Measurements from ENCODE around the gene ARMC12. TPM values are rescaled to one million over a fixed set of nuclear protein-coding genes. Genes with fewer than 3 reads are reported as not detected.

The ARMC12 gene
- total RNA-seq, 1 experiment from 2014 or later = 2.3 TPM

- TF ChIP-seq CTCF (IDR thresholded peaks at IDR 0.05; ENCODE audit: unreplicated experiment) = no peak
- no TSS peak for BruUV-seq (replicated peaks)
- Mint-ChIP-seq H3K27me3 (ENCODE audit: insufficient read depth, unreplicated experiment) (no peaks in the 10 kb centered on the region), H3K9me3 (ENCODE audit: unreplicated experiment) (no peaks in the 10 kb centered on the region), H3K4me1 (ENCODE audit: insufficient read depth, unreplicated experiment) (peaks cover 13% of the 10 kb centered on the region), H3K36me3 (ENCODE audit: insufficient read depth, unreplicated experiment) (peaks cover 6% of the 10 kb centered on the region), H3K4me3 (ENCODE audit: unreplicated experiment) (no peak overlapping the region), H3K27ac (ENCODE audit: low read depth, unreplicated experiment) (no peak overlapping the region)
- no peak for DNase-seq (ENCODE audit: unreplicated experiment)
- intact Hi-C loops (cut with micrococcal nuclease) = no loop called here
- ChIA-PET CTCF (no interaction called here), POLR2A (interaction anchor here (0.7 to 5.7 kb wide), 3 partner anchors 12 to 41 kb away, joined by 3 to 68 read pairs (median 20); no protein-coding TSS in a partner anchor)
These were observed 23.6 kb upstream of the ARMC12 start for GRCh38 chr6:35713006-35713767.

DNA sequence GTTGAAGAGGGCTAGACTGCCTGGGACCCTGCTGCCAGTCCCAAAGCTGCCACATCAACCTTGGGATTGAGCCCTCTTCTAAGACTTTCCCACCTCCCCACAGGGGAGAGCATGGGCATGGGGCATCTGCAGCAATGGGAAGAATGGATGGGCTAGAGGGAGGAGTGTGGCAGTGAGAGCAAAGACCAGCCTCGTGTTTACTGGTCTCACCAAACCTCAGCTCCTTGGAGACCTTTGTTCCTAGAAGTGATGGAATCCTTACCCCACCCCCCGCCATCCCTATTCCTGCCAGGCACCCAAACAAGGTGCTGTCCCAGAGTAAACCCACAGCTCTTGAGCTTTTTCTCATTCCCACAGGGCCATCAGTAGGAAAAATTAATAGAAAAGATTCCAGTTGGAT lies 20.0 kb upstream of the ARMC12 start:
- no peak overlapping the region for H3K4me3 Mint-ChIP-seq (ENCODE audit: unreplicated experiment)
- peaks cover 11% of the 10 kb centered on the region for H3K4me1 Mint-ChIP-seq (ENCODE audit: insufficient read depth, unreplicated experiment)
- intact Hi-C loops (cut with micrococcal nuclease) = no loop called here
- no peak for TF ChIP-seq CTCF (IDR thresholded peaks at IDR 0.05; ENCODE audit: unreplicated experiment)
- CTCF ChIA-PET = interaction anchor here (0.6 to 0.7 kb wide), 2 partner anchors 9 to 24 kb away, joined by 3 to 4 read pairs; no protein-coding TSS in a partner anchor
- no peak for DNase-seq (ENCODE audit: unreplicated experiment)
- no peak overlapping the region for H3K27ac Mint-ChIP-seq (ENCODE audit: low read depth, unreplicated experiment)
- no peaks in the 10 kb centered on the region for H3K27me3 Mint-ChIP-seq (ENCODE audit: insufficient read depth, unreplicated experiment)
- BruUV-seq (replicated peaks) = no TSS peak
- no peaks in the 10 kb centered on the region for H3K9me3 Mint-ChIP-seq (ENCODE audit: unreplicated experiment)
- H3K36me3 Mint-ChIP-seq (ENCODE audit: insufficient read depth, unreplicated experiment) = peaks cover 6% of the 10 kb centered on the region
- POLR2A ChIA-PET = interaction anchor here (0.8 to 1.7 kb wide), 2 partner anchors 8 to 12 kb away, joined by 4 to 9 read pairs; no protein-coding TSS in a partner anchor

DNA sequence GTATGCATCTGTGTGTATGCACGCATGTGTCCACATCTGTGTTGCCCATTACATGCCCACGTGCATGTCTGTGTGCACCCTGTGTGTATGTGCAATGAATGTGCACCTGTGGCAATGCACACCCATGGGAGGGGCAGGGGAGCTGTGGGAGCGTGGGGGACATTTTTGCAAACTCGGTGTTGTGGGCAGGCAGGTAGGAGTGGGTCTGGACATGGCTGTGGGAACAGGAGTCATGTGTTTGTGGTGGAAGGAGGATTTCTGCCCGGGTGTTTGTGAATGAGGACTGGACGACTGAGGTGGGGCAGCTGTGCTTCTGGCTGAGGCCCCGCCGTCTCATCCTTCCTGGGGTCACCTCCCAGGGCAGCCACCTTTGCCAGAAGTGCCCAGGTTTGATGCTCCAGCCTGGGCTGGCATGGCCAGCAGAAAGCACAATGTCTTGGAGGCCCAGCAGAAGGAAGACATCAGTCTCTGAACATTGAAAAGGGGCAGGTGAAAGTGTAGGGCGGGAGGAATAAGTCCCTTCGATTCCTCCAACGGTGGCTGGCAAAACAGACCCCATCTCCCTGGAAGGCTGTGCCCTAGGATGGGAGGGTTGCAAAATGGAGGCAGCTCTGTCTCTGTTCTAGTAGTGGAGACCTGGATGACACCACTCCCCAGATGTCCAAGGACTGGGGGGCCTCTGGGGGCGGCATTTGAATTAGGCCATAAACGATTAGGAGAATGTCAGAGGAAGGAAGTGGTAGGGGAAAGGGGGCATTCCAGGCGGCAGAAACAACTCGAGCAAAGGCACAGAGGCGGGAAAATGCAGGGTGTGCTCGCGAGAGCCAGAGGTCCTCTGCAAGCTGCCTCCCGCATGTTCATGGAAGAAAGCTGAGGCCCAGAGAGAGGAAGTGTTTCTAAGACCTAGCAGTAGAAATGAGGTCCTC lies 19.1 kb upstream of the ARMC12 start:
- Mint-ChIP-seq H3K4me3 (ENCODE audit: unreplicated experiment) (no peak overlapping the region), H3K27ac (ENCODE audit: low read depth, unreplicated experiment) (no peak overlapping the region), H3K27me3 (ENCODE audit: insufficient read depth, unreplicated experiment) (no peaks in the 10 kb centered on the region), H3K9me3 (ENCODE audit: unreplicated experiment) (no peaks in the 10 kb centered on the region), H3K4me1 (ENCODE audit: insufficient read depth, unreplicated experiment) (peaks cover 17% of the 10 kb centered on the region), H3K36me3 (ENCODE audit: insufficient read depth, unreplicated experiment) (peaks cover 6% of the 10 kb centered on the region)
- CTCF ChIA-PET = interaction anchor here (0.7 kb wide), 1 partner anchor 8 kb away, joined by 3 read pairs; no protein-coding TSS in a partner anchor
- no peak for TF ChIP-seq CTCF (IDR thresholded peaks at IDR 0.05; ENCODE audit: unreplicated experiment)
- DNase-seq (ENCODE audit: unreplicated experiment) = no peak
- no TSS peak for BruUV-seq (replicated peaks)
- POLR2A ChIA-PET = interaction anchor here (0.7 to 2.2 kb wide), 3 partner anchors 8 to 30 kb away, joined by 3 to 6 read pairs (median 3); no protein-coding TSS in a partner anchor
- intact Hi-C loops (cut with micrococcal nuclease) = no loop called here

DNA sequence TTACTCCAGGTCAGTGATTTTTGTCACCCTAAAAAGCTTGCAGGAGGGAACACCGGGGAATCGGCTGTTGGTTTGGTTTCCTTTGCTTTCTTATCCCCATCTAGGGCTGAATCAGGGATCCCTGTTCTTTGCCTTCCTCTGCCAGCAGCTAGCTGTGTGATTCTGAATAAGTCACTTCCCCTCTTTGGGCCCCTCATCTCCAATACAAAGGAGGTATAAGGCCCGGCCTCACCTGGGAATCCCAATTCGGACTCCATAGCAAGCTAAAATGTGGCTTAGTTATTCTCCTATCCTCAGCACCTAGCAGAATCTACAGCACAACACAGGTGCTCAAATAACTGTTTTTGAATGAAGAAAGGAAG lies 18.5 kb upstream of the ARMC12 start:
- no peak for DNase-seq (ENCODE audit: unreplicated experiment)
- Mint-ChIP-seq H3K4me1 (ENCODE audit: insufficient read depth, unreplicated experiment) (peaks cover 22% of the 10 kb centered on the region), H3K9me3 (ENCODE audit: unreplicated experiment) (no peaks in the 10 kb centered on the region), H3K36me3 (ENCODE audit: insufficient read depth, unreplicated experiment) (peaks cover 6% of the 10 kb centered on the region), H3K27ac (ENCODE audit: low read depth, unreplicated experiment) (no peak overlapping the region), H3K27me3 (ENCODE audit: insufficient read depth, unreplicated experiment) (no peaks in the 10 kb centered on the region), H3K4me3 (ENCODE audit: unreplicated experiment) (no peak overlapping the region)
- no peak for TF ChIP-seq CTCF (IDR thresholded peaks at IDR 0.05; ENCODE audit: unreplicated experiment)
- BruUV-seq (replicated peaks) = no TSS peak
- ChIA-PET POLR2A (interaction anchor here (0.7 to 2.2 kb wide), 3 partner anchors 8 to 31 kb away, joined by 3 to 6 read pairs (median 3); no protein-coding TSS in a partner anchor), CTCF (no interaction called here)
- intact Hi-C loops (cut with micrococcal nuclease) = no loop called here

All from MCF 10A (cell line).